ENCODE measurements around the gene TOMM70. TPM values are rescaled to one million over a fixed set of nuclear protein-coding genes. Genes with fewer than 3 reads are reported as not detected.

TOMM70 gene
- total RNA-seq, 1 donor from 2014 or later, result 44.6 TPM

- Mint-ChIP-seq H3K36me3 (peaks cover 40% of the 10 kb centered on the region), H3K27ac (no peak overlapping the region), H3K4me1 (ENCODE audit: unreplicated experiment) (no peaks in the 10 kb centered on the region), H3K9me3 (peaks cover 5% of the 10 kb centered on the region), H3K4me3 (no peak overlapping the region), H3K27me3 (no peaks in the 10 kb centered on the region)
- no peak for TF ChIP-seq CTCF (conservative IDR thresholded peaks at IDR 0.05)
- no peak for DNase-seq (ENCODE audit: extremely low spot score, unreplicated experiment)
Observed at GRCh38 chr3:100361897-100362296, 39.0 kb downstream of the TOMM70 start.

GRCh38 chr3:100360757-100361496 is 40.0 kb downstream of the TOMM70 start:
- no peak overlapping the region for H3K4me3 Mint-ChIP-seq
- H3K9me3 Mint-ChIP-seq, result peaks cover 5% of the 10 kb centered on the region
- H3K27me3 Mint-ChIP-seq, result no peaks in the 10 kb centered on the region
- no peak for DNase-seq (ENCODE audit: extremely low spot score, unreplicated experiment)
- no peak overlapping the region for H3K27ac Mint-ChIP-seq
- no peak for TF ChIP-seq CTCF (conservative IDR thresholded peaks at IDR 0.05)
- H3K4me1 Mint-ChIP-seq (ENCODE audit: unreplicated experiment), result no peaks in the 10 kb centered on the region
- H3K36me3 Mint-ChIP-seq, result peaks cover 39% of the 10 kb centered on the region

GRCh38 chr3:100359035-100359434 is 41.9 kb downstream of the TOMM70 start:
- no peak overlapping the region for H3K27ac Mint-ChIP-seq
- no peak for DNase-seq (ENCODE audit: extremely low spot score, unreplicated experiment)
- H3K4me1 Mint-ChIP-seq (ENCODE audit: unreplicated experiment), result no peaks in the 10 kb centered on the region
- peaks cover 31% of the 10 kb centered on the region for H3K36me3 Mint-ChIP-seq
- H3K9me3 Mint-ChIP-seq, result peaks cover 5% of the 10 kb centered on the region
- no peaks in the 10 kb centered on the region for H3K27me3 Mint-ChIP-seq
- no peak for TF ChIP-seq CTCF (conservative IDR thresholded peaks at IDR 0.05)
- no peak overlapping the region for H3K4me3 Mint-ChIP-seq

GRCh38 chr3:100358413-100358812 is 42.5 kb downstream of the TOMM70 start:
- no peaks in the 10 kb centered on the region for H3K27me3 Mint-ChIP-seq
- no peak for TF ChIP-seq CTCF (conservative IDR thresholded peaks at IDR 0.05)
- H3K27ac Mint-ChIP-seq, result no peak overlapping the region
- peaks cover 5% of the 10 kb centered on the region for H3K9me3 Mint-ChIP-seq
- no peak for DNase-seq (ENCODE audit: extremely low spot score, unreplicated experiment)
- H3K36me3 Mint-ChIP-seq, result peaks cover 27% of the 10 kb centered on the region
- no peak overlapping the region for H3K4me3 Mint-ChIP-seq
- no peaks in the 10 kb centered on the region for H3K4me1 Mint-ChIP-seq (ENCODE audit: unreplicated experiment)

GRCh38 chr3:100354850-100355249 is 46.0 kb downstream of the TOMM70 start:
- Mint-ChIP-seq H3K27me3 (no peaks in the 10 kb centered on the region), H3K4me3 (no peak overlapping the region), H3K36me3 (peaks cover 29% of the 10 kb centered on the region), H3K9me3 (no peaks in the 10 kb centered on the region), H3K4me1 (ENCODE audit: unreplicated experiment) (no peaks in the 10 kb centered on the region), H3K27ac (no peak overlapping the region)
- no peak for TF ChIP-seq CTCF (conservative IDR thresholded peaks at IDR 0.05)
- DNase-seq (ENCODE audit: extremely low spot score, unreplicated experiment), result no peak

Measured in type B pancreatic cell (in vitro differentiated cells).